NCI-H460 (cell line): Measurements from ENCODE around the gene OR4A5. TPM values are rescaled to one million over a fixed set of nuclear protein-coding genes. Genes with fewer than 3 reads are reported as not detected.
"Not testable (repeated sequence)": the region's sequence is repeated elsewhere in the genome, so short reads cannot be mapped to it uniquely, and the experiment has no call there.

Experiments
- DNase-seq: peaks from one replicate; pipeline ENCODE4 v3.0.0-alpha.2; 2016; ENCODE audit warnings: low read depth; ENCODE audit errors: extremely low read depth
- polyA plus RNA-seq: library from polyadenylated mRNA; depleted of rRNA; stranded (reverse); fragments of >200 nt; gene quantifications from 2 replicates; pipeline ENCODE4 v1.2.3, GENCODE V29; 2014; cell fraction: nucleus; rRNA removed
- total RNA-seq: library from RNA; depleted of rRNA; stranded (reverse); fragments of >200 nt; shearing (Covaris generic); gene quantifications from 2 replicates; pipeline ENCODE4 v1.2.3, GENCODE V29; 2014; rRNA removed

The OR4A5 gene
- not detected in 2 replicates for total RNA-seq
- polyA plus RNA-seq = not detected in 2 replicates

DNA sequence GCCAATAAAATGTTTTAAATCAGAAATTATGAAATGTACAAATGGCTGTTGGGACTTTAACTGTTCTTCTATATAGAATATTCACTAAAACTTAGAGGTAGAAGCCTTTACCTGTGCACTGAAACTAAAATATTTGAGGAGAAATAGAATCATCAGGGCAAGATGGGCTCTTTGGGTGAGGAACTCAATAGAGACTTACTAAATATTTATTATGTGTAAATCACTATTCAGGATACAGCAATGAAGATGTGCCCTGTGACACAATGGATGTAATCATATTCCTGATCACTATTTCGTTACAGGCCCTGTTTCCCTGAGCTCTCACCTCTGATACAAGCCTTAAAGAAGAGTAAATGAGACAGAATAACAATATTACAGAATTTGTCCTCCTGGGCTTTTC is at the start of gene OR4A5:
TSS of gene OR4A5 (plus strand) at position 301 of the 400 bp plus-strand sequence. CDS start at position 354, 53 bp downstream.
- DNase-seq = not testable (repeated sequence)

DNA sequence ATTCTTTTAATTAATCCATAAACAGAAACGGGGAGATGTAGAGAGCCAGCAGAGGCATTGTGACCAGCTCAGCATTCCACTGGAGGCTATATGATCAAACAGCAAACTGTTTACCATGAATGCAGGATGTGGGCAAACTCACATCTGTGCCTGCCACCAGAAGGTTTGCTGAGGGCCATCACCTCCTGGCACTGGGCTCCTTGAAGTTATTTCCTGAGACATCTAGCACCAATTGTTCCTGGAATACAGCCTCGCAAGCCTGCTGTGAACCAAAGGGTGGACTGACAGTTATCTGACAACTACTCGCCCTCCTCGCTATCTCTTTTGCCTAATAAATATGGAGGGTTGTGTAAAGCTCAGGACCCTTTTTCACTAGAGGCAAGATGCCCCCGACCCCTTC is 13.5 kb downstream of the OR4A5 start:
- DNase-seq = not testable (repeated sequence)

Other genes with a start within 250 kb of the OR4A5 start
- not detected in 2 replicates for gene OR4C46, start 102.8 kb upstream of the OR4A5 start, total RNA-seq